Right cardiac atrium (tissue), 5 donors: Measurements from ENCODE around the gene RHOF. TPM values are rescaled to one million over a fixed set of nuclear protein-coding genes. Genes with fewer than 3 reads are reported as not detected.

ENCODE experiments used
- ATAC-seq, 2 donors: fragments of 200-7000 bp; cut with Tn5 transposase; one replicate each; pipeline versions ENCODE4 v1.8.0 to v1.9.1; 2020; ENCODE audit warnings: moderate library complexity in 2 of 2, mild to moderate bottlenecking in 1 of 2
- DNase-seq, 3 donors: peaks; one replicate each; pipeline ENCODE4 v3.0.0-alpha.2; 2020
- H3K27ac ChIP-seq: one replicate; pipeline ENCODE4 v1.5.1; 2013; ENCODE audit warnings: mild to moderate bottlenecking, low read length, control low read depth, moderate library complexity
- H3K27me3 ChIP-seq: one replicate; pipeline ENCODE4 v1.6.1; 2013; ENCODE audit not compliant: control insufficient read depth, insufficient read depth
- H3K4me1 ChIP-seq: one replicate; pipeline ENCODE4 v1.6.1; 2013; ENCODE audit warnings: low read length; ENCODE audit not compliant: control insufficient read depth, insufficient read depth
- H3K4me3 ChIP-seq: one replicate; pipeline ENCODE4 v1.5.1; 2013; ENCODE audit warnings: low read length, control low read depth
- H3K9me3 ChIP-seq: one replicate; pipeline ENCODE4 v1.6.1; 2013; ENCODE audit warnings: low read length; ENCODE audit not compliant: control insufficient read depth
- WGBS: extraction: QIAGEN DNeasy Blood & Tissue Kit; methylation state at CpG from one replicate; pipeline ENCODE4 v1.1.7; 2013; 5-methylcytosine and 5-hydroxymethylcytosine counted together
- intact Hi-C, 4 donors: fragments of 100-400 bp; cut with DNase I; formaldehyde crosslinking; loops; one replicate each; pipeline versions ENCODE4 v1.11.0 to v1.14.0; 2022 to 2023
- polyA plus RNA-seq: library from polyadenylated mRNA; stranded (reverse); fragments of 200-250 nt; gene quantifications from one replicate; pipeline ENCODE4 v1.2.3, GENCODE V29; 2013
- total RNA-seq, 4 donors: library from RNA; stranded (reverse); fragmentation: NEBNext Ultra II Directional; extraction: Animal tissue kit (Norgen Biotek cat#: 25700); gene quantifications; one replicate each; pipeline ENCODE4 v1.2.1, GENCODE V29; 2021
- donor health status: healthy with polysubstance abuse.
- donor health status: DM: no; HTN: yes; CAD: no.
- donor health status: DM: no; HTN: no; CAD: no.
- donor health status: DM: no; HTN: yes; CAD: no; lungs with severe emphysema.
- donor health status: DM: yes; HTN: yes; CAD: no.

RHOF gene
- total and polyA plus RNA-seq, 5 donors = 11.2 to 23.3 (median 21.7) TPM

DNA sequence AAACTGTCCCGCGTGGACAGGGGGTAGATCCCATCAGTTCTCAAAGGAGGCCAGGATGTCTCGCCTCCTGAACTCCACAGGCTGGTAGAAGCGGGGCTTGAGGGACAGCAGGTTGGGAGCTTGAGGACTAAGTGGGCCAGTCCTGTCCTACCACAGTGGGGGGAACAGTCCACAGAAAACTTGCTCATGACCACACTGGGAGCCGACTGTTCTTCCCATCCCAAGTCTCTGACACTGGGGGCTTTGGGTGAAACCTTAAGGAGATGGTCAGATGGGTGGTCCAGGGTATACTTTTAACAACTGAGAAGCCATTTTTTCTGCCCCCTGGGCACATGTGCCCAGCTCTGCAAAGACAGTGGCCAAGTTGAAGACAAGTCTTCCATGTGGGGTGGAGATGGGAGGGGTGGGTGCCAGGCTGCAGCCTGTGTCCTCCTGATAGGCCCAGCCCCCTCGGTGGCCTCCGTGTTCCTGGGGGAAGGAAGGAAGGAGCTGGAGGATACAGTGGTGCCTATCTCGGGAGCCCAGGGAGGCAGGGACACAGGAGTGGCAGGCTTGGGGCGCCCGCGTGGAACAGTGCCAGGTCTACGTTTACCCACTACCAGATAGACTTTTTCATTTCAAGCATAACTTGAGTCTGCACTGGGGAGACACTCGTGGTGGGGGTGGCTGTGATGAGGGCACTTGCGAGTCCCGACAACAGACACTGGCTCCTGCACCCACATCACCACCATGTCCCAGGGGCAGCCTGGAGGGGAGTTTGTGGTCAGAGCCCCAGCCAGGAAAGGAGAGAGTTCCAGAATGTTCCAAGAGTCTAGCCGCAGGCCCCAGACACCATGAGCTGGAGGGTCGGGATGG is 14.7 kb downstream of the RHOF start:
- H3K27ac ChIP-seq = no peak overlapping the region
- no peaks in the 10 kb centered on the region for H3K4me1 ChIP-seq
- H3K9me3 ChIP-seq = no peaks in the 10 kb centered on the region
- no peaks in the 10 kb centered on the region for H3K27me3 ChIP-seq
- ATAC-seq (no peak), DNase-seq (peak in 1 of 3 donors; percentile 34)
- intact Hi-C loops = loop anchor here in 2 of 4 donors (5.0 kb wide), 2 partner anchors 34 to 81 kb away; no protein-coding TSS in a partner anchor
- H3K4me3 ChIP-seq = no peak overlapping the region
- 80% methylated on average over 17 of the region's 17 CpGs for WGBS

DNA sequence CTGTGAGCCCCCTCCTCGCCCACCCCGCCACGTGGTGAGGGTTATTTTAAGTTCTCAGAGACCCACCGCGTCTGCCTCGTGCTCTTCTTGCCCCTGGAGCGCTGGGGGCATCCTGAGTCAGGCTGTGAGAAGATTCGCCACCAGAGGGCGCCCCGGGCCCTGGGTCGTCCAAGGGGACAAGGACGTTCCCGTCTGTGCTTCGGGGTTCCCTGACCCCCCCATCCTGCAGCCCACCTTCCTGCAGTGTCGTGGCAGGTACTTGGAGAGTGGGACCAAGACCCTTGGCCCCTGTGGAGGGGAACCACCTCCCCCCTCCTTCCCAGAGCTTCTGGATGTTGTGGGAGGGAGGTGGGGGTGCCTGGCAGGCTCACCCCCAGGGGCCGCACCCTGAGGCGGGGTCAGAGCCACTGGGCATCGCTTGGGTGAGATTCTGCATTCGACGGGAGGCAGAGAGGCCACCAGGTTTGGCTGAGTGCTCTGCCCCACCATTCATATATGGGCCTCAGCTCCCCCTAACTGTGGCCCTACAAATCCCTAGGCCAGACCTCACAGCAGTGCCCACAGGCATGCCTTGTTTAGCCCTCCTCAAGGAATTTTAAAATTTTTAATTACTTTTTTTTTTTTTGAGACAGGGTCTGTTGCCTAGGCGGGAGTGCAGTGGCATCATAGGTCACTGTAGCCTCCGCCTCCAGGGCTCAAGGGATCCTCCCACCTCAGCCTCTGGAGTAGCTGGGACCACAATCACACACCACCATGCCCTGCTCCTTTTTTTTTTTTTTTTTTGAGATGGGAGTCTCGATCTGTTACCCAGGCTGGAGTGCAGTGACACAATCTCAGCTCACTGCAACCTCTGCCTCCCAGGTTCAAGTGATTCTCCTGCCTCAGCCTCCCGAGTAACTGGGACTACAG is 17.0 kb downstream of the RHOF start:
- ATAC-seq = peak; percentile 48 to 71
- H3K27ac ChIP-seq = no peak overlapping the region
- H3K27me3 ChIP-seq = no peaks in the 10 kb centered on the region
- 31% methylated on average over 24 of the region's 24 CpGs for WGBS
- DNase-seq = peak; percentile 84 to 95 (median 92)
- no peaks in the 10 kb centered on the region for H3K9me3 ChIP-seq
- H3K4me1 ChIP-seq = no peaks in the 10 kb centered on the region
- intact Hi-C loops = loop anchor here in 2 of 4 donors (5.0 kb wide), 2 partner anchors 36 to 79 kb away; no protein-coding TSS in a partner anchor
- no peak overlapping the region for H3K4me3 ChIP-seq

DNA sequence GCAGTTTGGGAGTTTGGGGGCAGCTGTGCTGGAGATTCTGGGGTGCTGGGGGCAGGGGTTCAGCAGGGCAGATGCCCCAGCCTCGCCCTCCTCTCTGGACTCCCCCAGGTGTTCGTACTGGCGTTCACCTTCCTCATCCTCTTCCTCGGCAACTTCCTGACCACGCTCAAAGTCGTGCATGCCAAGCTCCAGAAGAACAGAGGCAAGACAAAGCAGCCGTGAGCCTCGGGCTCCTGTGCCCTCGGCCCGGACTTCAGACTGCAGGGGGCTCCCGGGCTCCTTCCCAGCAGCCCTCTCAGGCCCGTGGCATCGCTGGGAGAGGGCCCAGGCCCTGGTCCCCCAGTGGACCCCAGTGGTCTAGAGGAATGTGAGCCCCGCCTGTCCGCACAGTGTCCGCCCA is 18.0 kb downstream of the RHOF start:
- intact Hi-C loops = loop anchor here in 2 of 4 donors (5.0 kb wide), 2 partner anchors 37 to 78 kb away; no protein-coding TSS in a partner anchor
- Histone ChIP-seq H3K4me1 (no peaks in the 10 kb centered on the region), H3K4me3 (no peak overlapping the region), H3K27me3 (no peaks in the 10 kb centered on the region), H3K9me3 (no peaks in the 10 kb centered on the region), H3K27ac (no peak overlapping the region)
- peak in 1 of 3 donors; percentile 47 for DNase-seq
- ATAC-seq = no peak
- 84% methylated on average over 16 of the region's 16 CpGs for WGBS

GRCh38 chr12:121774968-121775474 is 18.5 kb downstream of the RHOF start:
- Histone ChIP-seq H3K27ac (no peak overlapping the region), H3K4me3 (no peak overlapping the region), H3K4me1 (peaks cover 3% of the 10 kb centered on the region), H3K9me3 (no peaks in the 10 kb centered on the region), H3K27me3 (no peaks in the 10 kb centered on the region)
- intact Hi-C loops = loop anchor here in 3 of 4 donors (5.0 kb wide), 3 partner anchors 37 to 78 kb away; no protein-coding TSS in a partner anchor
- DNase-seq (peak in 1 of 3 donors; percentile 51), ATAC-seq (peak in 1 of 2 donors; percentile 2)
- 72% methylated on average over 14 of the region's 14 CpGs for WGBS

GRCh38 chr12:121773011-121773777 is 20.3 kb downstream of the RHOF start:
- no peak overlapping the region for H3K4me3 ChIP-seq
- H3K27me3 ChIP-seq = no peaks in the 10 kb centered on the region
- no peaks in the 10 kb centered on the region for H3K9me3 ChIP-seq
- 45% methylated on average over 14 of the region's 14 CpGs for WGBS
- peaks cover 6% of the 10 kb centered on the region for H3K4me1 ChIP-seq
- H3K27ac ChIP-seq = no peak overlapping the region
- ATAC-seq (peak; percentile 56 to 60), DNase-seq (peak; percentile 65 to 86 (median 86))
- intact Hi-C loops = loop anchor here in 2 of 4 donors (5.0 kb wide), 2 partner anchors 71 to 76 kb away; no protein-coding TSS in a partner anchor

- H3K4me1 ChIP-seq = peaks cover 10% of the 10 kb centered on the region
- H3K27me3 ChIP-seq = no peaks in the 10 kb centered on the region
- no peaks in the 10 kb centered on the region for H3K9me3 ChIP-seq
- H3K27ac ChIP-seq = no peak overlapping the region
- ATAC-seq (no peak), DNase-seq (peak in 1 of 3 donors; percentile 42)
- H3K4me3 ChIP-seq = no peak overlapping the region
- 86% methylated on average over 25 of the region's 25 CpGs for WGBS
- intact Hi-C loops = loop anchor here in 2 of 4 donors (5.0 kb wide), 2 partner anchors 69 to 74 kb away; no protein-coding TSS in a partner anchor
Measured at GRCh38 chr12:121770813-121771625, 22.5 kb downstream of the RHOF start.

DNA sequence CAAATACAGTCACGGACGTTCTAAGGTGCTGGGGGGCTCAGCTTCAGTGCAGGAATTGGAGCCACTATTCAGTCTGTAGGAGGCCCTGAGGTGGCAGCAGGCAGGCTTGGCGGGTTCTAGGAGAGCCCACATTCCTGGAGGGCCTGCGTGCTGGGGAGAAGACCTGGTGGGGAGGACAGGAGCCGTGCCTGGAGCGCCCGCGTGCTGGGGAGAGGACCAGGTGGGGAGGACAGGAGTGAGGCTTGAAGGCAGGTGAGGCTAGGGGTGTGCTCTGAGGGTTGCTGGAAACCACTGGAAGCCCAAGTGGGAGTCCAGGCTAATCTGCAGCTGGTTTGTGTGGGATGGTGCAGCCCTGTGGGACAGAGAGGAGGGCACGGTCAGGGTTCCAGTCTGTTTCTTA is 23.1 kb downstream of the RHOF start:
- ATAC-seq (no peak), DNase-seq (peak in 1 of 3 donors; percentile 28)
- Histone ChIP-seq H3K27ac (peak overlapping the region; percentile 11), H3K27me3 (no peaks in the 10 kb centered on the region), H3K4me3 (no peak overlapping the region), H3K4me1 (peaks cover 10% of the 10 kb centered on the region), H3K9me3 (no peaks in the 10 kb centered on the region)
- 80% methylated on average over 9 of the region's 9 CpGs for WGBS
- intact Hi-C loops = loop anchor here in 2 of 4 donors (5.0 kb wide), 2 partner anchors 68 to 73 kb away; no protein-coding TSS in a partner anchor

- H3K4me1 ChIP-seq = peaks cover 10% of the 10 kb centered on the region
- peak overlapping the region; percentile 11 for H3K27ac ChIP-seq
- no peak overlapping the region for H3K4me3 ChIP-seq
- intact Hi-C loops = loop anchor here in 2 of 4 donors (5.0 kb wide), 2 partner anchors 68 to 73 kb away; no protein-coding TSS in a partner anchor
- no peaks in the 10 kb centered on the region for H3K9me3 ChIP-seq
- ATAC-seq (peak; percentile 13 to 30), DNase-seq (no peak)
- 66% methylated on average over 11 of the region's 11 CpGs for WGBS
- no peaks in the 10 kb centered on the region for H3K27me3 ChIP-seq
Measured at GRCh38 chr12:121769831-121770301, 23.6 kb downstream of the RHOF start.

GRCh38 chr12:121769297-121769830 is 24.1 kb downstream of the RHOF start:
- Histone ChIP-seq H3K4me3 (no peak overlapping the region), H3K4me1 (peaks cover 10% of the 10 kb centered on the region), H3K27me3 (no peaks in the 10 kb centered on the region), H3K9me3 (no peaks in the 10 kb centered on the region), H3K27ac (peak overlapping the region; percentile 24)
- intact Hi-C loops = no loop called here
- ATAC-seq (no peak), DNase-seq (no peak)
- 91% methylated on average over 9 of the region's 9 CpGs for WGBS
